LNCAP (cell line): ENCODE data around the gene FGF14.

Experiments used
- CTCF ChIP-seq: fragments of 450-650 bp; IDR thresholded peaks from 2 replicates; pipeline ENCODE4 v1.5.1; 2017; ENCODE audit warnings: mild to moderate bottlenecking

The FGF14 gene

GRCh38 chr13:101798437-101798836 is 603.4 kb downstream of the FGF14 start:
- TF ChIP-seq CTCF, result no peak

- no peak for TF ChIP-seq CTCF
Measured at GRCh38 chr13:101795460-101795859, 606.4 kb downstream of the FGF14 start.

- TF ChIP-seq CTCF, result no peak
Measured at GRCh38 chr13:101795025-101795424, 606.8 kb downstream of the FGF14 start.

GRCh38 chr13:101792189-101792588 is 609.7 kb downstream of the FGF14 start:
- TF ChIP-seq CTCF, result no peak

GRCh38 chr13:101785858-101786257 is 616.0 kb downstream of the FGF14 start:
- no peak for TF ChIP-seq CTCF

GRCh38 chr13:101784313-101784712 is 617.5 kb downstream of the FGF14 start:
- TF ChIP-seq CTCF, result no peak

GRCh38 chr13:101783554-101783953 is 618.3 kb downstream of the FGF14 start:
- no peak for TF ChIP-seq CTCF

GRCh38 chr13:101780211-101780610 is 621.6 kb downstream of the FGF14 start:
- no peak for TF ChIP-seq CTCF
